ENCODE data around the gene DDR2.
"Not testable (repeated sequence)": the region's sequence is repeated elsewhere in the genome, so short reads cannot be mapped to it uniquely, and the experiment has no call there.

Gene DDR2

DNA sequence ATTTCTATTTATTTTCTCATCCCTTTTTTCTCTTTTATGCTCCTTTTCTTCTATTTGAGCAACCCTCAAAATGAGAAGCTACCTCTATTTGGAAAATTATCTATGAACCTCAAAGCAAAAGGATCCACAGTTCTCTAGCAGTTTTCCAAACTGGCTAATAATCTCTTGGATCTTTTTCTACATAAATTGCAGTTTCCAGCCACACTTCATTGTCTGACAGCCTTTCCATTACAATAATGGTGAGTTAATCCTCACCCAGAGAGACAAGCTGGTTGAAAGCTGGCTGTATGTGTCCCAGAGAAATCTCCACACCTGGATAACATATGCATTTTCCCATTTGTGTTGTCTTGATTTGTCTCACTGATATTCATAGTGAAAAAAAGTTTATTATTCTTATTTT is 141.7 kb downstream of the DDR2 start:
- DNase-seq (ENCODE audit: low read depth in 2 of 2) = no peak

DNA sequence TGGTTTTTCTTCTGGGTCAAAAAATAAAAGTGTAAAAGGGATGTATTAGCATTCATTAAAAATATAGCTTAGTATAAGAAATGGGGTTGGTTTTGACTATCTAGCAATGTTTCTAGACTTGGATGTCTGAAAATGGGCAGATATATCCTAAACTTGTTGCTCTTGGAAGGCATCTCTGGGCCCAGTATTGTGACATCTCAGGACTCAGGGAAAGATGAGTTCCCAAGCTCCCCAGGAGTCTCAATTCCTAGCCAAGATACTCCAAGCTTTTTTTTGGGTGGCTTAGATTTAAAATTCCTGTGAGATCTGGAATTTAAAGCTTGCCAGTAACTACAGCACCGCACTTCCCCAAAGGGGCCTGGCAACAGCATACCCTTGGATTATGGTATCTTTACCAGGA is 146.8 kb downstream of the DDR2 start:
- DNase-seq (ENCODE audit: low read depth in 2 of 2) = no peak

DNA sequence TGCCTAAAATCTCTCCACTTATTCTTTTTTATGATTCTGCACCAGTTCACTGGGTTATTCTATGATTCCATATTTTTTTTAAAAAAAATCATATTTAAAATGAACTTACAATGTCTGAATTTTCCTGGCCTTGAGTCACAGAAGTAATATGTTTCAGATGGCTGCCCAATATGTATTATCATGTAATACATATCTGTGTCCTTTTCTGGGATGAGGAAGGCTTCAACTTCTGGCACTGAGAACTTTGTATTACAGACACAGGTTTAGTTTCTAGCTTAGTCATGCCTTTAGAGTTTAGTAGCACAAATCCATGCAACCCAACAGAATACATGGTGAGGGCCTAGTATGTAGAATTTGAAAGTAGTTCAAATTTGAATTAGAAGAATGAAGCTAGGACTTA is 150.4 kb downstream of the DDR2 start:
- no peak for DNase-seq (ENCODE audit: low read depth in 2 of 2)

DNA sequence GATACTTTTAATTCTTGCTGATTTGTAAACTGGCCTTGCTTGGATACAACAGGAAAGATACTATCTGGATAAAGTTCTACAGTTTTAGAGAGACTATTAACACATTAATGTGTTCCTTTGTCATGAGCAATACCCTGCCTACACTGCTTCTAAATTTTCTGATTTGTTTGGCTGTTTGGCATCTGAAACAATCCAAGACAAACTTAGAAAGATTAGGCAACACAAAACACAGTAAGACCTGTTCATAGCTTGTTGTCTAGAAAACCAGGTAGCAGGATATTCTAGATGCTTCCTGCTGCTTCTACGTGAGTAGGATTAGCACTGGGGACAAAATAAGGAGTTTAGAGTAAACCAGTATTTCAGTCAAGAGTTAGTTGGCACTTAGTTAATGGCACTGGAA is 152.7 kb downstream of the DDR2 start:
- not testable (repeated sequence) for DNase-seq (ENCODE audit: low read depth in 2 of 2)

DNA sequence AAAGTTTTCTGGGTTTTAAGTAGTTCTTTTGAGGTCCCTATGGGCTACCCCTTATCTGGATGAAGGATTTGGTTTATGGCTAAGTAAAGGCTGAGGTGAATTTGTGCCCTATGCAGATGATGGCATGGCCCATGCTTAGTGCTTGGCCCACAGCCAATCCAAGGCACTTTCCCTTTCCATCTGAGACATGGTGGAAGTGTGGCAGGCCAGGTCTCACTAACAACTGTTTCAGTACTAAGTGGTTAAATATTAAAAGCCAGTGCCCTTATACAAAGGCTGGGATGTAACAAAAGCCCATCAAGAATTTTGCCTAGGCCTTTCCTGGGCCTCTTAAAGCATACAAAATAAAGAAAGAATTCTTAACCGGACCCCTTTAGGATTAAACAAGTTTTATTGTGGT is 156.5 kb downstream of the DDR2 start:
- DNase-seq (ENCODE audit: low read depth in 2 of 2) = not testable (repeated sequence)

DNA sequence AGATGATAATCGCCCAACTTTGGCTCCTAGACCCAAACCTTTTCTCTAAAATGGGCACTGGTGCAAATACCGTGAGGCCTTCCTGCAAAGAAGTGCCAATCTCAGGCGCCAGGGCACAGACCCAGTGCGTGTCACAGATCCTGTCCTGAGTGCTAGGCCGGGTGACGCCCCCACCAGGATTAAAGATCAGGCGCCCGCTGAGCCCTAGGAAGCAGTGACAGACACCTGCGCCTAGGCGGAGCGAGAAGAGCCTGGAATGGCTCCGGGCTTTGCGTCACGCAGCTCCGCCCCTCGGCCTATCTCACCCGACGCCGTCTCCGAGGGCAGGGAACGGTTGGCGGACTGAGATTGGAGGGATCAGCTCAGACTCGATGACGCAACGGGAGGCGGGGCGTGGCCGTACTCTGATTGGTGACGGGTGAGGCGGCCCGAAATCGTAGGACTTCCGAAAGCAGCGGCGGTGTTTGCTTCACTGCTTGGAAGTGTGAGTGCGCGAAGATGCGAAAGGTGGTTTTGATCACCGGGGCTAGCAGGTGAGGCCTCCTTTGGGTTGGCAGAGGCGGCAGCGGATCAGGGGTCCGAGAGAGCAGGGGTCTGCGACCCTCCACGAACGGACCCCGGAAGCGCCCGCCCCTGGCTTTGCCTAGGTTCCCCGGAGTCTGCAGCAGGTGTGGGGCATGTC is 158.2 kb downstream of the DDR2 start, which contains the start of gene HSD17B7:
HSD17B7 (plus strand) TSS at position 400 of the 682 bp plus-strand sequence; CDS start at position 499, 99 bp downstream.
- DNase-seq (ENCODE audit: low read depth in 2 of 2) = peak; percentile 45 to 59

DNA sequence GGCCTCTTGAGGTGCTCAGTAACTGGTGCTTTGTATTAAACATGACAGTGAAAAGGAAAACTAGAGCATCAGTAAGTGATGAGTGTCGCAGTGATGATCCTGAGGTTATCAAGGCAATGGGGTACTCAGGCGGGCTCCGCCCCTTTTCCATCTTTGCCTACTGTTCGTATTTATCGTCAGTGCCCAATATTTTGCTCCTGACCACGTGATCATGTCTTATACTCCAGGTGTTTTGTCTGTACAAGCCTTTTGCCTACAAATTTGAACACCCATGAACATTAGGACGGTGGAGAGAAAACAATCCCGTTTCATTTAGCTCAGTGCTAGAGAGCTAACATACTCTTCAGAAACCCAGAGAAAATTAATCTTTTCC is 158.7 kb downstream of the DDR2 start:
- DNase-seq (ENCODE audit: low read depth in 2 of 2) = not testable (repeated sequence)

DNA sequence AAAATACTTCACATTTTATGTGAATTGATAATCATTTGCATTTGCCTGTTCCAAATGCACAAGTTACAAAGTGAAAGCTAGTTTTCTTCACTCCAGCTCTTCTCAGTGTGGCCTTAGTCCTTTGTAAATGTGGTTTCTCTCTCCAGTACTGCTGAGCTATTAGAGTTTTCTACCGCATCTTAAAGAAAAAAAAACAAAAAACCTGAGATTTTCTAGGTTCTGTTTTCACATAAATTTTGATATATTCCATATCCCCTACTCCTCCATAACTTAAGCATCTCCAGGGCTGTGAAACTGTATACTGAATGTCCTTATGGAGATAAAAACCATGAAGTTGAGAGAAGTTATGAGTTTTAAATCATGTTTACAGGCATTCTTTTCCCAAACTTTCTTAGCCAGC is 162.0 kb downstream of the DDR2 start:
- not testable (repeated sequence) for DNase-seq (ENCODE audit: low read depth in 2 of 2)

DNA sequence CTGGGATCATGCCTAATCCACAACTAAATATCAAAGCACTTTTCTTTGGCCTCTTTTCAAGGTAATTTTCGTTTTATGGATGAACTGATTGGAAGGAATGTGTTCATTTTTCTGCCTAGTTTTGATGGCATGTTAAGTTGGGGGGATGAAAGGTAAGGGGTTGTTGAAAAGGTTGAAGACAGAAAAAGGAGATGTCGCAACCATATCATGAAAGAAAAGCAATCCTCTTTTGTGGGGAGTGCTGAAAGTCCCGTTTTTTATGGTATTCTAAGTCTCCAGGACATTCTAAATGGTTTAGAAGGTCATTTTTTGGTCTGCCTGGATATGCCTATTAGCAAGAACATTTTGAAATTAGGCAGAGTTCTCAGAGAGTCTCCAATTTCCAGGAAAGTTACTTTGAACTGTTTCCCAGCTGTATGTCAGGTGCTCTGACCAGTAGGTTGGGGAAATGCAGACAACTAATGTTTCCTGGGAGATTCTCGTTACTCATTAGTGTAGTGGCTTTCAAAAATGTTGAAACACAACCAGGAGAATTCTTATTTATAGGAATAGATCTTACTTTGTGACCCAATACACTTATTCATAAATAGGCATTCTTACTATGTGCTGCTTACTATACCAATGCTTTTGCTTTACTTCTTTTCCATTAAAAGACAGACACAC is 164.5 kb downstream of the DDR2 start:
- DNase-seq (ENCODE audit: low read depth in 2 of 2) = not testable (repeated sequence)

DNA sequence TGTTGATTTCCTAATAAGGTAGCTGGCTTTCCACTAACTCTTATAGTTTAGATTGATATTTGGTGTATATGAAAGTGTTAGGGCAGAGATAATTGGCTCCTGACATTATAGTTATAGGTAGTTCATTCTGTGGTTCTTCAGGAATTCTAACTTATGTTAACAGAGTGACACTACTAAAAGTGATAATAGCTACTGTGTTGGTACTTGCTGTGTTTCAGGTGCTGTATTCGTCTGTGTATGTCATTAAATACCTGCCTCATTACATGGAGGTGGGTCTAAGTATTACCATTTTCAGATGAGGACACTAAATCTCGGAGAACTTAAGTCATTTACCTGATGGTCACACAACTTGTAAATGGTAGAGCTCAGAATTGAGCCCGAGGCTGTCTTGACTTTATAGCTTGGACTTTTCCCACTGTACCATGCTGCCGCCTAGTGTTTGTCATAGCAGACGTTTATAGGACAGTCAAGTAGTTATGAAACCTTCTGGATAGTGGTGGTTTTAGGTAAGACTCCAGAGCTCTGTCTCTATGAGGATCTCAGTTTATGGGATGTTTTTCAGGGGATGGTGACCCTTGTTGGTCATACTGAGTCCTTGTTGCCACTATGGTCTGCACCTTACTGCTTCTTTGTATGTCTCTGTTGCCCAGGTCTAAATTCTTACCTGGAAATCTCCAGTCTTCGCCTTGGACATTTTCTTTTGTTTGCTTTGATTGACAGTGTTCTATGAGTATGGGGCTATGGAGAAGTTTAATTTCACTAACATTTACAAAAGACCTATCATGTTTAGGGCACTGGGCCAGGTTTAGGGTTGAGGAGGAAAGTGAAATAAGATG is 167.9 kb downstream of the DDR2 start:
- not testable (repeated sequence) for DNase-seq (ENCODE audit: low read depth in 2 of 2)

DNA sequence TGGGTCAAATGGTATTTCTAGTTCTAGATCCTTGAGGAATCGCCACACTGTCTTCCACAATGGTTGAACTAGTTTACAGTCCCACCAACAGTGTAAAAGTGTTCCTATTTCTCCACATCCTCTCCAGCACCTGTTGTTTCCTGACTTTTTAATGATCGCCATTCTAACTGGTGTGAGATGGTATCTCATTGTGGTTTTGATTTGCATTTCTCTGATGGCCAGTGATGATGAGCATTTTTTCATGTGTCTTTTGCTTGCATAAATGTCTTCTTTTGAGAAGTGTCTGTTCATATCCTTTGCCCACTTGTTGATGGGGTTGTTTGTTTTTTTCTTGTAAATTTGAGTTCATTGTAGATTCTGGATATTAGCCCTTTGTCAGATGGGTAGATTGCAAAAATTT is 175.2 kb downstream of the DDR2 start:
- DNase-seq (ENCODE audit: low read depth in 2 of 2) = not testable (repeated sequence)

DNA sequence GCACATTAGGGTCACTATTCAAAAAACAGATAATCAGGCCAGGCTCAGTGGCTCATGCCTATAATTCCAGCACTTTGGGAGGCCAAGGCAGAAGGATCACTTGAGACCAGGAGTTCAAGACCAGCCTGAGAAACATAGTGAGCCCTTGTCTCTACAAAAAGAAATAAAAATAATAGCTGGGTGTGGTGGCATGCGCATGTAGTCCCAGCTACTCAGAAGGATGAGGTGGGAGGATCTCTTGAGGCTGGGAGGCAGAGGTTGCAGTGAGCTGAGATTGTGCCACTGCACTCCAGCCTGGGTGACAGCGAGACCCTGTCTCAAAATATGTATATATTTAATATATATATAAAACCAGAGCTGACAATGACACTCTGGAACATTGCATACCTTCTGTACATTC is 180.1 kb downstream of the DDR2 start:
- not testable (repeated sequence) for DNase-seq (ENCODE audit: low read depth in 2 of 2)

DNA sequence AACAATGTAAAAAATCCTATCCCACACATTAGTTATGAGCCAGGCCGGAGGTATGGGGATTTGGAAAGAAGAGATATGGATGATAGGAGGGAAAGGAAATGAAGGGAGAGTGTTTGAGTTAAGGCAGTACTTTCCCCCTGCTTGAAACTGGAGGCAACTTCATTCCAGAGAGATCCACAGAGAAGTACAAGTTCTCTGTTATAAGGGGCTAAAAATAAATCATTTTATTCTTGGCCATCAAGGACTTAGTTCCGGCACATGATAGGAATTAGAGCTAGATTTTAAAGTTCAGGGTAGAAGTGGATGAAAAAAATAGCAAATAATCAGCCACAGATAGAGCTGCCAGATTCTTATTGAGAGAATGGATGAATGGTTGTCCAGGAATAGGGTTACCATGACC is 185.9 kb downstream of the DDR2 start:
- DNase-seq (ENCODE audit: low read depth in 2 of 2) = not testable (repeated sequence)

DNA sequence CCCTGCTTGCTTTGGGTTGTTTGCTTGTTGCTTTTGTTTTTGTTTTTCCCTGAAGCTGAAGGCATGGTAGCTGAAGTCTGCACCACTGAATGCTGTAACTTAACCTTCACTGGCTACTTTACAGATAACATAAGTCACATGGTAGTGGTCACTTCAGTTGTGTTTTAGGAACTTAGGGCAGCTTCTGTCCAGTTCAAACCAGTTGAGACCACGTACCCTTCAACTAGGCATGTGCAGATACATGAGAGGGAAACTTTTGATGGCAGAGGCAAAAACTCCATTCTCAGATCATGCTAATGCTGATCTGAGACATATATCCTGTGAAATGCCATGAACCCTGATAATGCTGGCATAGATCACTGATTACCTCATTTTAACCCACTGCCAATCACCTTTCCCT is 186.4 kb downstream of the DDR2 start:
- DNase-seq (ENCODE audit: low read depth in 2 of 2) = not testable (repeated sequence)

DNA sequence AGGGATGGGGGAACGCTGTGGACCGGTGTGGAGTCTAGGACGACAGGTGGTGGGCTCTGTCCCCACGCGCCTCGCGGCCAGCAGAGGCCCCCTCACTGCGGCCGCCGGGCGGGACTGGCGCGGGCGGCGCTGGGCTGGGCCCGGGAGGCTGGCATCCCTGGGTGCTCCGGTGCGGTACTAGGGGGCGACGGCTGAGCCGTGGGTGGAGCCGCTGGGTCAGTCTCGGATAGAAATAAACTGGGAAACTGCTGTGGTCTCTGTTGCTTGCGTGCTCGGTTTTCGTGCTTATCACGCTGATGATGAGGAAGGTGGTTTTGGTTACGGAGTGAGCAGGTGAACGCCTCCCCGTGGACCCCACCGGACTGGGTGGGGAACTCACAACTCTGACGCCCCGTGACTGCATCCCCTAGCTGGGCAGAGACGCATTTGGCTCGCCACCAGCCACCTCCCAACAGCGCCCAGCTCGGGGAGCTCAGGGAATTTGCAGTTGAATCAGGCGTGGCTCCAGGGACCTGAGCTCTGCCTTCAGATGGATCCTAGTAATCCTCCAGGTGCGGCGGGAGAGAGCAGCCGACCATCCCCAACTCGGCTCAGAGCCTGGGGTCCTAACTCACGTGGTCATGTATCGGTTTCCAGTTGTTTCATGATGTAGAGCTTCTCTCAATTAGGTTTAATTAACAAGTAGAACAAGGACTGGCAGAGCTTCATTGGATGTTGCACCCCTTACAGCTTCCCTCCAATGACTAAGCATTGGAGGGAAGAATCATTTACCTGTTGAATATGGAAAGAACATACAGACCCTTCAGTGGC is 190.3 kb downstream of the DDR2 start:
- DNase-seq (ENCODE audit: low read depth in 2 of 2) = no peak

DNA sequence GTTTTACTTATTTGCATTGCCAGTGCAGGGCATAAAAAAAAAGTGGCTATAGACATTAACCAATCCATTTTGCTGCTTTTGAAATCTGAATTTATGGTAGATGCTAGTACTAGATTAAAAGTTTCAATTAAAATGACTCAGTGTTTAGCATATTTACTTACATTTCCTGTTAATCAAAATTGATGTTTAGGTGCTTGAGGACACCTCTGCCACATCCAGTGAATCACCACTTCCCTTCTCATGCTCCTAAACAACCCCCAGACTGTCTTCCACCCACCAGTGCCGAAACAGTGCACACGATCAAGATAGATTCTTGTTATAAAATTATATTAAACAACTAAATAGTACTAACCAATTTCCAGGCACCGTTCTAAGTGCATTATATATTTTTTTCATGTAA is 191.0 kb downstream of the DDR2 start:
- no peak for DNase-seq (ENCODE audit: low read depth in 2 of 2)

DNA sequence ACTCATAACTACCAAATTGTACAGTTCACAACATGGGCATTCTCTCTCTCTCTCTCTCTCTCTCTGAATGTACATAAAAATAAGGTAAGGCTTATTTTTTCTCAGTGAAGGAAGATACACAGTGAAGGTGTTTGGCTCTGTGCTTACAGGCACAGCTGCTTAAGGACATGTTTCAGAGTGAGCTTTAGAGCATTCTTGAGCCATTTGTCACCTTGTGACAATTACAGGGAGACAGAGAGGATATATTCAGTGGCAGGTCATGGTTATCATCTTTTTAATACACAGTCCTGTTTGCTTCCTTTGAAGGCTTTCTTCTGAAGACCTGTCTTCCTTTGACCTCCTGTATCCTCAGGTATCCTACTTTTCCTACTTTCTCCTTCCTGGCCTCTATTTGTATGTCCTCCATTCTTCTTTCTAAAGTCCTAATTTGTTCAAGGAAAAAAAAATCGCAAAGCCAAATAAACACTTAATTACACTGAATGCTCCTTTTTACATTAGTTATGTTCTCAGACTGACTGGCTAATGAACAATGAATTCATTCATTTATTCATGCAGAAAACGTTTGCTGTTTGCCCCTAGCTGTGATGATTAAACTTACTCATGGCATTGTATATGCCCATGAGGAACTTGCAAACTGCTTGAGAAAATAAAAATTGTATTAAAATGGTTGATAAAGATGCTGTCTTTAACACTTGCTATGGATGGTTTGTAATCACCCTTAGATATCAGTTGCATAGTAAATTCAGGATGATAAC is 191.7 kb downstream of the DDR2 start:
- DNase-seq (ENCODE audit: low read depth in 2 of 2) = no peak

DNA sequence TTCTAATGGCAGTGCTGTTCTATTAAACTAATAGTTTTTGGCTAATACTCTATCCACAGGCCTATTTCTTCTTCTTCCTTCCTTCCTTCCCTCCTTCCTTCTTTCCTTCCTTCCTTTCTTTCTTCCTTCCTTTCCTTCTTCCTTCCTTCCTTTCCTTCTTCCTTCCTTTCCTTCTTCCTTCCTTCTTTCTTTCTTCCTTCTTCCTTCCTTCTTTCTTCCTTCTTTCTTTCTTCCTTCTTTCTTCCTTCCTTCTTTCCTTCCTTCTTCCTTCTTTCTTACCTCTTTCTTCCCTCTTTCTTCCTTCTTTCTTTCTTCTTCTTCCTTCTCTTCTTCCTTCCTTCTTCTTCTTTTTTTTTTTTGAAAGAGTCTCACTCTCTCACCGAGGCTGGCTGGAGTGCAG is 197.0 kb downstream of the DDR2 start:
- no peak for DNase-seq (ENCODE audit: low read depth in 2 of 2)

DNA sequence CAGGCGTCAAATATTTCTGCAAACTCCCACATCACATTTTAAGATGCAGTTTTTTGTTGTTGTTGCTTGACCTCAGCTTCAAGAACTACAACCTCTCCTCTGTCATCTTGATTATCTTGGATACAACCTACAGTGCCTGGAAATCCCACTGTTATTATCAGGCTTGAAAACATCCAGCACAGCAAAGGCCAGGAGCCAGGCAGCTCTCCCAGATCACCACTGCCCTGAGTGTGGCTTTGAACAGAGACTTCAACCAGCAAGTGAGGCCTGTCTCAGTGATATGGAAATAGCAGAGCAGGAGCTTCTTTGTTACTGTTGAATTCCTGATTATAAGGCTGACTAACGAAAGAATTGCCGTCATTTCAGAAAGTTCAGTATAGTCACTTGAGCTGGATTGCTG is 200.2 kb downstream of the DDR2 start:
- no peak for DNase-seq (ENCODE audit: low read depth in 2 of 2)

DNA sequence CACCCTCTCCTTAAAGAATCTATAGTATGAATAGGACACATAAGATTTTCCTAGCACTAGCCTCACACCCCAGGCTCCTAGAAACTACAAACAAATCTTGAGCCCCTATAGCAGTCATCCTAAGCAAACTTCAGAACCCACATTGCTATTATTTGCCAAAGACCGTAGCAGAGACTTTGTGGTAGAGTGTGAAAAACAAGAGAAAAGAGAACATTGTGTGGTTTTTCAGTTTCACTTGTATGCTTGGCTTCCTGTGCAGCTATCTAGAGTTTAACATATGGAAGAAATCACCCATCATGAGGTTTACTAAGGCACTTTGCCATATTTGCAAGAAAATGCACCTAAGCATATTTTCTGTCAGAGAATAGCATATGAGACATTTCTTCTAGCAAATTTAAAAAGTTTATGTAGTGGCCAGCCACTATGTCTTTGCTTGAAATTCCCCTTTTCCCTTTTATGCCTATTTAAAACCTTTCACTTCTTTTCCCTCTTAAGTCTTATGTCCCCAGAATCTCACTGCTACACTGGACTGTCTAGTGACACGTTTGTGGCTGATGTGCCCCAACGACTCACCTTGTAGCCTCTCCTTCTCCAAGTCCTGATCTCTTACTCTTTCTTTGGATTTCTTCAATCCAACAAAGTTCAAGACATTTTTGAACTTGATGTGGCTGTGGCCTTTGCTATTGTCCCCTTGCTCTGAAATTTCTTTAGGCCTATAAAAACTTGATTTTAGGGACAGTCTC is 203.1 kb downstream of the DDR2 start:
- DNase-seq (ENCODE audit: low read depth in 2 of 2) = no peak

All from stimulated activated CD4-positive, alpha-beta T cell treated with anti-CD3 and anti-CD28 coated beads, Interleukin-12 subunit alpha, Interleukin-12 subunit beta, amount 100 ng/mL, for 24 hours (primary cell).